NOMO-1 treated with dmso at 0.1 percent for 144 hours (cell line): ENCODE results near the gene VANGL2.

ENCODE experiments used
- DNase-seq: peaks from one replicate; lab custom pipeline; 2025; ENCODE audit not compliant: unreplicated experiment; lab: John Stamatoyannopoulos, UW

VANGL2 gene

DNA sequence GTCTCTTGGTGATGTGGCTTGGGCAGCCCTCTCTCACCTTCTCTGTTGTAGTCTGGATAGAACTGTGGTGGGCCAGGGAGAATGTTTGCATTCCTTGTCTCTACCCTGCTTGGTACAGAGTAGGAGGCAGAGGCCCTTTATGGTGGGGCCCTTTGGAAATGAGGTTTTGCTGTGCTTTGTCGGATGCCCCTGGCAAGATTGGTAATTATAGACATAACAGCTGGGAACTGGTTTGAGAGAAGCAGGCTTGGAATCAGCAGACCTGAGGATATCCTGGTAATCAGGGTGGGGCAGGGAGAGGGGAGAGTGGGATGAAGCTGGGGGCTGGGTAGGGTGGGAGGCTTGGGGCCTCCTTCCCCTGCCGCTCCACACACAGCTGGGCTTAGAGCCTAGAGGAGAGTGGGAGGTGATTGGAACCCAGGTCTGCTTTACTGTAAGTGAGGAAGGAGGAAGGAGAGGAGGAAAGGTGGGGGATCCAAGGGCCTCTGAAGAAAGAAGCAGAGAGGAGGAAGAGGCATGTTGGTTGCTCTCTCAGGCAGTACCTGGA lies 5.0 kb downstream of the VANGL2 start:
- DNase-seq: no peak

DNA sequence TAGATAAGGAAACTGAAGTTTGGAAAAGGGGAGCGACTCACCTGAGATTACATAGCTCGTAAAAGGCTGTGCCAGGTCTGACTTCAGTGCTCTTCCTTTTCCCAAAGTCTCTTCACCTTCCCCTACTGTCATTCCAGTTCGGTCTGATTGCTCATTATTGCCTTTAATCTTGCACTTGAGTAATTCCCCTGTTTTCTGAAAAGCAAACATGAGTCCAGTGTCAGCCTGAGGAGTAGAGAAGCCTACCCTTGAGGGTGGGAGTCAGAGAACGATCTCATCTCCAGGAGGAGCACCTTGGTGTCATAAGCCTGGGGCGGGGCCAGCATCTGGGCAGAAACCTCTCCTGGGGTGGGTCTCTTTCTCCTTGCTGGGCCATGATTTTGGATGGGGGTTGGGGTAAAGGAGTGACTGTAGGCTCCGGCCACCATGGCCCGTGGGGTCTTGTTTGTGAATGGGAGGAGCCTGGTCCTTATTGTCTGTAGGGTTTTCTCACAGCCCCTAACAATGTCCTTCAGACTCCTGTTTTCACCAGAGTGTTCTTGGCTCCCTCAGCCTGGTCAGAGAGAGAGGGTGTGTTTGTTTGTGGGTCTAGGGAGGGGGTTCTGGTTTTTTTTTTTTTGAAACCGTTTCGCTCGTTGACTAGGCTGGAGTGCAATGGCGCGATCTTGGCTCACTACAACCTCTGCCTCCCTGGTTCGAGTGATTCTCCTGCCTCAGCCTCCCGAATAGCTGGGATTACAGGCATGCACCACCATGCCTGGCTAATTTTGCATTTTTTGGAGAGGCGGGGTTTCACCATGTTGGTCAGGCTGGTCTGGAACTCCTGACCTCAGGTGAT lies 6.0 kb downstream of the VANGL2 start:
- no peak for DNase-seq

DNA sequence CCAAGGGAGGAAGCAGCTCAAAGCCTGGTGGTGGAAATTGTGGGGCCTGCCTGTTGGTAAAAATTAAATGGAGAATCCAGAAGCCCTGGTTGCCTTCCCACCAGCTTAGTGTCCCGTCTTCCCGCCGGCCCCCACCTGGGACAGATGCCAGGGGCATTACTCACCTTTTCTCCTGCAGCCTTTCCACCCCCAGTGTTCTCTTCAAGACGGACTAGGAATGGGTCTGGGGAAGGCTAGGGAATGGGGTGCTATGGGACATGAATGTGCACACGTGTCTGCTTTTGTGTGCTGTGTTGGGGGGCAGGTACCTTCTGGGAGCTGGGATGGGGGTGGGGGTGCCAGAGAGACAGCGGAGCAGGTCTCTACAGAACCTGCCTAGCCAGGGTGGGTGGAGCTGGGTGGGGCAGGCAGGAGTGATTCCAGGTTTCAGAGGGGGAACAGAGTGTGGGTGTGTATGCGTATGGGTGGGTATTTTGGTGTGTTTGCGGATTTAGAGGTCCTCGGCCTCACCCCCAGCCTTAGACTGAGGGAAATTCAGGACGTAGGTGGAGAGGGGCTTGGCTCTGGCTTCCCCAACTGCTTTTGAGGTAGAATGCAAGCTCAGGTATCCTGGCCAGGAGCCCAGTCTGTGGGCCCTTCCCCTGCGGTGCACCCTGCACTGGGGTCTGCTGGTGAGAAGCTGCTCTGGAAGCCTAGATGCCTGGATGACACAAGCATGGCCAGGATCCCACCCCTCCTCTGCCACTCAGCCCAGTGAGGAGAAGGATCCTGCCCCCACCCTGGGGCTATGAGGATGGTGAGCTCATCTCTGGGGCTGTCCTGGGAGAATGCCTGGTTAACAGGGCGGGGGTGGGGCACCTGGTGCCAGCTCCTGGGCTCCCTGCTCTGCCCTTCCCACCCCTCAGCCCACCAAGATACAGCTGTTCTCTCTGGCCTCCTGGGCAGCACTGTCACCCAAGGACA lies 7.8 kb downstream of the VANGL2 start:
- DNase-seq: no peak

DNA sequence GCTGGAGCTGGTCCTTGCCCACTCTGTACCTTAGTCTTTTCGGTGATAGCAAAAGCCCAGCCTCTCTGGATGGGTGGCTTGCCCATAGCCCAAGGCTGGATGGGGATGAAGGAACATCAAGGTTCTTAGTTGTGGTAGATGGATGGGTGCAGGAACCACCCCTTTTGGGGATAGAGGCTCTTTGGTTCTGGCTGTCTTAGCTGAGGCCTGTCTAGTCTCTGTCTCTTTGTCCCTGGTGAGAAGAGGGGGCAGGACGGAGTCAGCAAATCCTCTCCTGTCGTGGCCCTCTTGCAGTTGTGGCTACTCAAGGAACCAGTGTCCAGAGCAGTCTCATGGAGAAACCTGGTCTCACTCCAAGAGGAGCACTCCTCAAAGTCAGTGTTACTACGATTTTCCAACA lies 8.5 kb downstream of the VANGL2 start:
- no peak for DNase-seq

DNA sequence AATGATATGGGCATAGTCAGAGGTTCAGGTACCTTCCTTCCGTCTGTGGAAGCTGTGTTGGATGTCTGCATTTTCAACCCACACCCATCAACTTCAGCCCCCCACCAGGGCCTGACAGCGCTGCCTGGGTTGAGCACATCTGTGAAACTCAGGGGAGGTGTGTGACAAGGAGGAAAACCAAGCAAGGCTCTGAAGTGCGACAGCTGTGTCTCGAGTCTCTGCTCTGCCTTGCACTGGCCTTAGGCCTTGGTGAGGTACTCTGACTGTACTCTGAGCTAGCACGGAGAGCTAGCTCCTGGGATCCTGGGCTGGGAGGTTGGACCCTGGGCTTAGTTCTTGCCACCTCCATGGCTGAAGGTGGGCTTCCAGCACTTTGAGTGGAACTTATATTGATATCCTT lies 9.1 kb downstream of the VANGL2 start:
- no peak for DNase-seq

DNA sequence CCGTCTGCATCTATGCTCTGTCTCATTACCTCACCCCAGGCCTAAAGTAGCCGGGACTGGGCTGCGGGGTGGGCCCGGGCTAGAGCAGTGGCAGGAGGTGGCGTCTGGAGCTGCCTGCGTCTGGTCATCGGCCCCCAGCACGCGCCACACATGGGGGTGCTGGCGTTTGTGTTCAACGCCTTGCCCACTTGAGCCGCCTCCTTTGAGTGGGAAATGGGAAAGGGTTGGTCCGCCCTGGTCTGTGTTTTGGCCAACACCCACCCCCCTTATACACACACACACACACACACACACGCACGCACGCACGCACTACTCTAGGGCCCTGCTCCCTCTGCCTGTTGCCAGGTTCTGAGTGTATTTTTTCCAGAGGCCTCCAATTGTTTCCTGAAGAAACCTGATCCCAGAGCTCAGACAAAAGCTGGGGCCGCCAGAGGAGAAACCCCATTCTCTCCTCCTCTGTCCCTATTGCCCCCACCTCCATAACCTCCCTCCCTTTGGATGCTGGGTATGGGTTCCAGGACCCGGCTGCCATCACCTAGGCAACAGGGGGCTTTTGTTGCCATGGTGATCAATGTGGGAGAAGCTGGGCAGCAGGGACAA lies 10.1 kb downstream of the VANGL2 start:
- DNase-seq: no peak

DNA sequence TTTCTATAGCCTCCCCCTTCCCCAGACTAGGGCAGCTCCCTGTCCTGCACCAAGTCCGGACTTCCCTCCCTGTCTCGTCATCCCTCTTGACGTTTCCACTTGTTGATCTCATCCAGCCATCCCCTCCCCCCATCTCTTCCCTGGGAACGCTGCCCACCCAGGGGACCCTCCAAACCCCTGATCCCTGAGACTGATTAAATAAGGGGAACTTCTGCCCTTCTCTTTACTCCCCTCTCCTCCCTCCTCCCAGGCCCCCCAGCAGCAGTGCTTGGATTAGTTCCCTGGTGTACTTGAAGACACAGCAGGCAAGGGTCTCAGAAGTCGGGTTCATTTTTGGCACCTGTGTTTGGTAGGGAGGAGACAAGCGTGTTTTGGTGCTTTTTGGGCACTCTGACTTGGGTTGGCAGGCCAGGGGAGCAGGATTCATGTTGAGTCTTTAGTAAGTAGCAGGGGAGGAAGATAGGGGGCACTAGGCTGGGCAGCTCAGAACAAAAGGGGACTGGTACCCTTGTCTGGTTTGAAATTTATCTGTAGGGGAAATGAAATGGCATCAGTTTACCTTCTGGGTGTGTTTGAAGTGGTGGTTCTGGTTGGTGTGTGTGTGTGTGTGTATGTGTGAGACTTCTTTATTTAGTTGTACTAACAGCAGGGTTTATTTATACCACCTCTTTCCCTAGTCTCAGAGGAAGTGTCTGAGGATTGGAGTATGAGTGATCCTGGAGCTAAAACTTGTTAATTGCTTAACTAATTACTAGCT lies 11.1 kb downstream of the VANGL2 start:
- DNase-seq: no peak

DNA sequence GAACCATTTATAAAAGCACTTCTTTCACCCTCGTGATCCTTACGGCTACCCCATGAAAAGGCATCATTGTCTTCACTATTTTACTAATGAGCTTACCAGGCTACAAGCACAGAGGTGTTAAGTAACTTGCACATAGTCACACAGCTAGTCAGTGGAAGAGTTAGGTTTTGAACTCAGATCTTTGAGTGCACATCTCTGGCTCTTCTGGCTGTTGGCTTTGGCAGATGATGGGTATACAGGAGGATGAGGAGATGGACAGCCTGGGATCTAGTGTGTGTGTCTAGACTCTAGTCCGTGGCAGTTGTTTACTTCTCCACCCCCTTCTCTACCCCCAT lies 11.6 kb downstream of the VANGL2 start:
- DNase-seq: no peak

DNA sequence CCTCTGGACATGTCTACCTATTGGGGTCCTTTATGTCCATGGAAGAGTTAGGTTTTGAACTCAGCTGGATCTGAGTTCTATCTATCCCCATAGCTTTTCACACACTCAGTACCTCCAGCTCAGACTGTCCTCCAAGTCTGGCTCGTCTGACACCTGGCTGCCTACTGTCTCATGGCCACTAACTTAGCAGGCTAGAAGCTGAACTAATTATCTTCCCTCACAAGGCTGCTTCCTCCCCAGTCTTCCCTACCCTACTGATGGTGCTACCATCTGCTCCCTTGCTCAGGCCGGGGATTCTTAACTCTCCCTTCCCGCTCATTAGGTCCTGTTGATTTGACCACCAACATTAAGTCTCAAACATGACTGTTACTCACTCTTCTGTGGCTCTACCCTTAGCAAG lies 13.4 kb downstream of the VANGL2 start:
- DNase-seq: no peak

DNA sequence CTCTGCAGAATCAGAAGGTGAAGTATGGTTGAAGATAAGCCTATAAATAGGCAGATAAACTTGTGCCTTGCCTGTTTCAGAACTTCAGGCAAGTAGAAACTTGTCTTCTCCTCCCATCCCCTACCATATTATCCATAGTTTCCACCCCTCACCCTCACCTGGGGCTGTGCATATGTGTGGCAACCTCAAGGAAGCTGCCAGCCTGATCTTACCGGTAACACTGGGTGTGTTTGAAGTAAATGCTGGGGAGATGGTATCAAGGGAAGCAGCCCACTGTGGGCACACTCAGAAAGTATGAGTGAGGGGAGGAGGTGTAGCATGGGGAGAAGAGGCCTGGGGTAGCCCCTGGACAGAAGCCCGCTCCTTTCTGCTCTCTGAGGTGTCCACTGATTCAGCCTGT lies 14.5 kb downstream of the VANGL2 start:
- no peak for DNase-seq

DNA sequence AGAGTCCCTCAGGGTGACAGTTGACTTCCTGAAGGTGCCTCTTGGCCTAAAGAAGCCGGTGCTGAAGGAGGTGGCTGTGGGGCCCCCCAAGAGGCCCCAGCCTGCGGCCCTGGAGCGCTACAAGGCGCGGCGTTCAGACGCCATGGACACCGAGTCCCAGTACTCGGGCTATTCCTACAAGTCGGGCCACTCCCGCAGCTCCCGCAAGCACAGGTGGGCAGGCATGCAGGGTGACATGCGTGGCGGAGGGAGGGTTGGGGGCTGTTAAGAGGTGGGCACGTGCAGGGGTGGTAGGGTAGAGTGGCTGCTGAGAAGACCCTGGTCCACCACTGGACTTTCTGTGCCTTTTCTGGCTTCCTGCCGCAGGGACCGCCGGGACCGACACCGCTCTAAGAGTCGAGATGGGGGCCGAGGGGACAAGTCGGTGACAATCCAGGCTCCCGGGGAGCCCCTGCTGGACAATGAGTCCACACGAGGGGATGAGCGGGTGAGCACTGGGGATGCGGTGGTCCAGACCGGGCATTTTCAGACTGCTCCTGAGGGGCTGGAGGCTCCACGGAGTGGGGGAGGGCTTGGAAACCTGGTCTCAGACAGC lies 15.4 kb downstream of the VANGL2 start:
- DNase-seq: no peak

DNA sequence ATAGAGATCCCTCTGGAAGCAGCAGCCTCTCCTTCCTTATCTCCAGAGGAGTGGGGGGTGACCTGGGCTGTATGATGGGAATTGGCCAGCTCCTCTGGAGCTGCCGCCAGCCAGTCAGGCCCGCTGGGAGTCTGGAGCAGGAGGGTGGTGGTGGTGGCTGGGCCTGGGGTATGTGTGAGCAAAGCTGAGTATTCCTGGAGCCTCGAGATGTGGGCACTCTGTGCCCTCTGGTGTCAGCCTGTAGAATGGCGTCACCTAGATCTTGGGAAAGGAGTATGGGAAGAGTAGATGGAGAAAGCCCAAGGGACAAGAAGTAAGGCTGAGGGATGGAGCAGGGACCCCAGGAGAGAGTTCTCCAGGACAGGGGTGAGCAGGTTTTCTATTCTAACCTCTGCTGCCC lies 16.0 kb downstream of the VANGL2 start:
- DNase-seq: no peak

DNA sequence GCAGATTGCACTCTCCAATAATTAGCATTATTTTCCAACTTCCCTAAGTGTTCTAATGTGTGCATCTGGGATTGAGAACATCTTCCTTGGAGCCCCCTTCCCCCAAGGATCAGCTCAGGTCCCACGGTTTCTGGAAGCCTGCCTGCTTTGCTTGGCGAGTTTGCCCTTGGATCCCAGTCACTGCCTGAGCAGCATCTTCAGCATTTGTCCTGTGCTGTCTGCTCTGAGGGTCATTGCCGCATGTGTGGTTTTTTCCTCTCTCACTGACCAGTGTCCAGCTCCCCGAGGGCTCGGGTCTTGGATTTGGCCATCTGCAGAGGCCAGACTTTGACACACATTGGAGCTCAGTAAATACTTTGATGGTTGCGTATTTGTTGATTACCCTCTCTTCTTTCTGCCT lies 18.1 kb downstream of the VANGL2 start:
- DNase-seq: no peak

DNA sequence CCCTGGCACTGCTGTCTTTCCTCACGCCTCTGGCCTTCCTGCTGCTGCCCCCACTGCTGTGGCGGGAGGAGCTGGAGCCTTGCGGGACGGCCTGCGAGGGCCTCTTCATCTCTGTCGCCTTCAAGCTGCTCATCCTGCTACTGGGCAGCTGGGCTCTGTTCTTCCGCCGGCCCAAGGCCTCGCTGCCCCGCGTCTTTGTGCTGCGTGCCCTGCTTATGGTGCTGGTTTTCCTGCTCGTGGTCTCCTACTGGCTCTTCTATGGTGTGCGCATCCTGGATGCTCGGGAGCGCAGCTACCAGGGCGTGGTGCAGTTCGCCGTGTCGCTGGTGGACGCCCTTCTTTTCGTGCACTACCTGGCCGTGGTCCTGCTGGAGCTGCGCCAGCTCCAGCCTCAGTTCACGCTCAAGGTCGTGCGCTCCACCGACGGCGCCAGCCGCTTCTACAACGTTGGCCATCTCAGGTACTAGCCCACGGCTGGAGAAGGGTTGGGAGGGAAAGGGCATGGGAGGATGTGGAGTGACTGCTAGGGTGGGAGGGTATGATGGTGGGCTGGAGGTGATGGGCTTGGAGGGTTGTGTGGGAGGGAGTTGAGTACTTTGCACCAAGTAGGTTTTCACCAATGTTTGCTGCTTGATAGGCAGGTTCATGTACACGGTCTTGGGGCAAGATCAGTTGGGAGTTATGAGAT lies 18.9 kb downstream of the VANGL2 start:
- DNase-seq: no peak

DNA sequence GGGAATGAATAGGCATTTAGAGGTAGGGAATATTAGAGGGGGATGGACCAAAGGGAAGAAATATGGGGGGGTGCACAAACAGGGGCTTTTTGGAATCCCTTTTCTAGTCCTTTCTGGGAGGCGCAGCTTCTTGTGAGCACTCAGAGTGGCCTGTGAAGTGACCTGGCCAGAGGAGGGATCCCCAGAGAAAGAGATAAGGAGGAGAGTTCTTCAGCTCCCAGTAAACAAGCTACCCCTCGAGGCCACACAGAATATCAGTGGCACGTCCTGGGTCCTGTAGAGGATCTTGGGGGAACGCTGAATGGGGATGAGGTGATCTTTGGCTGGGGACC lies 19.4 kb downstream of the VANGL2 start:
- DNase-seq: no peak

DNA sequence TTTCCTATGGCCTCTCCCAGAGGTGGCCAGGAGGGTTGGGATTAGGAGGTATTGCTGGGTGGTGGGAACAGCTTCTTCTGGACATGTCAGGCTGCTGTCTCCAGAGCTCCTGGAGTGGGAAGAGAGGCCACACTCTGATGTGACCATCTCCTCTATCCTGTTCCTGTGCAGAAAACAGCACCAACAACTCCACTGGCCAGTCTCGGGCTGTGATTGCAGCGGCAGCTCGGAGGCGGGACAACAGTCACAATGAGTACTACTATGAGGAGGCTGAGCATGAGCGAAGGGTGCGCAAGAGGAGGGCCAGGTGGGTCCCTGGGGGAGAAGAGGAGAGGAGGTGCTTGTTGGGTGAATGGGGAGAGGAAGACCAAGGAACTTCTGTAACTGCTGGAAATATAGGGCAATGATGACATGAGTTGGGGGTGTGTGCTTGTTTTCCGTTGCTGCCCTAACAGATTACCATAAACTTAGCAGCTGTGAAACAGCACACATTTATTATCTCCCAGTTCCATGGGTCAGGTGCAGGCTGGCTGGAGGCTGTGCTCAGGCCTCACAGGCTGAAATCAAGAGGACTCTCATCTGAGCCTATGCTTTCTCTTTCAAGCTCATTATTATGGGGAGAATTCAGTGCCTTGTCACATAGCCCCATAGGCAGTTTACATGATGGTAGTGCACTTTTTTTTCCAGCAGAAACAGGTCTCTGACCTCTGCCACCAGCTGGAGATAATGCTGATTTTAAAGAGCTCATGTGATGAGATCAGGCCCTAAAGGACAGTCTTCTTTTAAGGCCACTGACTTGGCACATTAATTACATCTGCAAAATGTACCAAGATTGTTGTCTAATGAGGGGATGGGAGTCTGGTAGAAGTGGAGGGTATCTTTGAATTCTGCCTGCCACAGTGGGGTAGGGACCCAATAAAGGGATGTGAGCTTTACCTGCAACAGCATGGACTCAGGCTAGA lies 20.8 kb downstream of the VANGL2 start:
- no peak for DNase-seq

DNA sequence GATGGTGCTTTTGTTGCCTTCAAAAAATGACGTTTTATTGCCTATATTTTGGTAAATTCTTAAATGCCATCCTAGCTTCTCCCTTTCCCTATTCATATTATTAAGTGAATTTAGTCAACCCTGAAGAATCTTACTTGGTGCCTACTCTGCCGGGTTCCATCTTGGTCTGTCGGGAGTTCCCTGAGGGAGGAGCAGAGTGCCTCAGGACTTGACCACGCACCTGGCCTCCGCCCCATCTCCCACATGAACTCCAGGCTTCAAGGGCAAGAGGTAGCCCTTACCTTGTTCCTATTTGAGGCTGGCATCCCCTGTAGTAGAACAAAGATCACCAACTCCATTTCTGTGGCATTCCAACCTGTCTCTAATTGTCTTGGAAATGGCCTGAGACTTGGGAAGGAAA lies 21.5 kb downstream of the VANGL2 start:
- no peak for DNase-seq

DNA sequence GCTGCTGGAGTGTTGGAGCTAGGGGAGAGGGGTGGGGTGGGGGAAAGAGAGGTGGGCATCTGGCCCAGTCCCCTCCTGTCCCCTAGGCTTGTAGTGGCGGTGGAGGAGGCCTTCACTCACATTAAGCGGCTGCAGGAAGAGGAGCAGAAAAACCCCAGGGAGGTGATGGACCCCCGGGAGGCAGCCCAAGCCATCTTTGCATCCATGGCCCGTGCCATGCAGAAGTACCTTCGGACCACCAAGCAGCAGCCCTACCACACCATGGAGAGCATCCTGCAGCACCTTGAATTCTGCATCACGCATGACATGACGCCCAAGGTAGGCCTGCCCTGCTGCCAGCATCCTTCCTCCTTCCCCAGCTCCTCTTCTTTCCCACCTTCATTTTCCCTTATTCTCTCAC lies 23.6 kb downstream of the VANGL2 start:
- no peak for DNase-seq

DNA sequence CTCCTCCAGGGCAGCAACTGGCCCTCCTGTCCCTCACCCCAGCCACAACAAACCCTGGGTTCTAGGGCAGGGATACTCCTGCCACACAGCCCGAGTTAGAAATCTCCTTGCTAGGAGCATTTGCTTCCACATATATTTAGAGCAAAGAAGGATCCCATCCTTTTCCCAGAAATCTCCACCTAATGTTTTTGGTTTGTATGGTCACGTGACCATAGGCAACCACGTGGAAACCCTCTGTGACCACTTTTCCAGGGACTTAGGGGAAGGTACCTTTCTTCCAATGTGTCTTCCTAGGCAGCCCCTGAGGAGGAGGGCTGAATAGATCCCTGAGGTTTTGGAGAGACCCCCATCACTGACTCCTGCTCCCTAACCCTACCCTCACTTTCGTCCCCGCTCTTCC lies 25.5 kb downstream of the VANGL2 start:
- no peak for DNase-seq
